Measurements from ENCODE around the gene CHST11. TPM values are rescaled to one million over a fixed set of nuclear protein-coding genes. Genes with fewer than 3 reads are reported as not detected.
A peak's percentile ranks its signal among the peaks of the same experiment; 100 is the strongest.

Gene CHST11
- total RNA-seq, 2 experiments from 2014 or later, result 53.4 to 53.6 TPM

GRCh38 chr12:104677441-104678089 lies 220.8 kb downstream of the CHST11 start:
- Mint-ChIP-seq H3K4me1 (ENCODE audit: low read depth) (peaks cover 47% of the 10 kb centered on the region), H3K9me3 (no peaks in the 10 kb centered on the region), H3K36me3 (ENCODE audit: low read depth) (no peaks in the 10 kb centered on the region), H3K4me3 (no peak overlapping the region), H3K27ac (no peak overlapping the region), H3K27me3 (no peaks in the 10 kb centered on the region)
- Histone ChIP-seq H3K4me1 (ENCODE audit: insufficient read depth, low read length) (peaks cover 32% of the 10 kb centered on the region), H3K36me3 (ENCODE audit: insufficient read depth, low read length) (no peaks in the 10 kb centered on the region), H3K27me3 (ENCODE audit: control insufficient read depth in 1 of 2, insufficient read depth in 2 of 2, low read length in 2 of 2) (no peaks in the 10 kb centered on the region), H3K4me3 (ENCODE audit: low read length) (no peak overlapping the region), H3K27ac (ENCODE audit: low read depth in 1 of 2, low read length in 2 of 2) (no peak overlapping the region), H3K9me3 (ENCODE audit: control insufficient read depth in 1 of 2, insufficient read depth in 1 of 2, low read length in 2 of 2) (no peaks in the 10 kb centered on the region)
- CTCF ChIA-PET, result no interaction called here
- POLR2A ChIA-PET, result no interaction called here
- no peak for TF ChIP-seq CTCF (IDR thresholded peaks at IDR 0.05)
- DNase-seq (no peak), ATAC-seq (ENCODE audit: poor library complexity) (no peak)
- intact Hi-C loops (cut with DNase I, micrococcal nuclease), result loop anchor here in 1 of 2 experiments (5.0 kb wide), 2 partner anchors 200 to 295 kb away; no protein-coding TSS in a partner anchor

GRCh38 chr12:104680070-104680469 lies 223.3 kb downstream of the CHST11 start:
- ChIA-PET POLR2A (no interaction called here), CTCF (no interaction called here)
- no peaks in the 10 kb centered on the region for H3K36me3 ChIP-seq (ENCODE audit: insufficient read depth, low read length)
- no peak overlapping the region for H3K4me3 ChIP-seq (ENCODE audit: low read length)
- H3K27ac Mint-ChIP-seq, result peak overlapping the region; percentile 74
- no peaks in the 10 kb centered on the region for H3K9me3 ChIP-seq (ENCODE audit: control insufficient read depth in 1 of 2, insufficient read depth in 1 of 2, low read length in 2 of 2)
- H3K9me3 Mint-ChIP-seq, result no peaks in the 10 kb centered on the region
- peak in 9 of 14 experiments; percentile 13 to 71 (median 25) for DNase-seq
- no peaks in the 10 kb centered on the region for H3K36me3 Mint-ChIP-seq (ENCODE audit: low read depth)
- no peak for TF ChIP-seq CTCF (IDR thresholded peaks at IDR 0.05)
- no peaks in the 10 kb centered on the region for H3K27me3 Mint-ChIP-seq
- no peaks in the 10 kb centered on the region for H3K27me3 ChIP-seq (ENCODE audit: control insufficient read depth in 1 of 2, insufficient read depth in 2 of 2, low read length in 2 of 2)
- no peak overlapping the region for H3K27ac ChIP-seq (ENCODE audit: low read depth in 1 of 2, low read length in 2 of 2)
- peaks cover 59% of the 10 kb centered on the region for H3K4me1 Mint-ChIP-seq (ENCODE audit: low read depth)
- peak overlapping the region; percentile 43 for H3K4me3 Mint-ChIP-seq
- intact Hi-C loops (cut with DNase I, micrococcal nuclease), result loop anchor here (1.0 to 10.0 kb wide), 4 partner anchors 197 to 373 kb away; no protein-coding TSS in a partner anchor
- ATAC-seq (ENCODE audit: poor library complexity), result peak; percentile 56
- peaks cover 52% of the 10 kb centered on the region for H3K4me1 ChIP-seq (ENCODE audit: insufficient read depth, low read length)

GRCh38 chr12:104680491-104680890 lies 223.7 kb downstream of the CHST11 start:
- DNase-seq (no peak), ATAC-seq (ENCODE audit: poor library complexity) (no peak)
- H3K4me1 Mint-ChIP-seq (ENCODE audit: low read depth), result peaks cover 63% of the 10 kb centered on the region
- no peaks in the 10 kb centered on the region for H3K36me3 ChIP-seq (ENCODE audit: insufficient read depth, low read length)
- no peak overlapping the region for H3K4me3 Mint-ChIP-seq
- no peaks in the 10 kb centered on the region for H3K36me3 Mint-ChIP-seq (ENCODE audit: low read depth)
- no peaks in the 10 kb centered on the region for H3K9me3 Mint-ChIP-seq
- no peak for TF ChIP-seq CTCF (IDR thresholded peaks at IDR 0.05)
- no peak overlapping the region for H3K4me3 ChIP-seq (ENCODE audit: low read length)
- H3K9me3 ChIP-seq (ENCODE audit: control insufficient read depth in 1 of 2, insufficient read depth in 1 of 2, low read length in 2 of 2), result no peaks in the 10 kb centered on the region
- H3K27ac Mint-ChIP-seq, result peak overlapping the region; percentile 74
- ChIA-PET CTCF (no interaction called here), POLR2A (no interaction called here)
- peaks cover 52% of the 10 kb centered on the region for H3K4me1 ChIP-seq (ENCODE audit: insufficient read depth, low read length)
- no peaks in the 10 kb centered on the region for H3K27me3 ChIP-seq (ENCODE audit: control insufficient read depth in 1 of 2, insufficient read depth in 2 of 2, low read length in 2 of 2)
- H3K27me3 Mint-ChIP-seq, result no peaks in the 10 kb centered on the region
- intact Hi-C loops (cut with DNase I, micrococcal nuclease), result loop anchor here (1.0 to 10.0 kb wide), 4 partner anchors 197 to 373 kb away; no protein-coding TSS in a partner anchor
- no peak overlapping the region for H3K27ac ChIP-seq (ENCODE audit: low read depth in 1 of 2, low read length in 2 of 2)

Measured in CD4-positive, alpha-beta T cell (primary cell).